ENCODE results near the gene GRK6.

GRCh38 chr5:177478711-177479646 lies 52.5 kb downstream of the GRK6 start:
- no peak for TF ChIP-seq CTCF (IDR thresholded peaks at IDR 0.05)
- TF ChIP-seq POLR2A (IDR thresholded peaks at IDR 0.05): no peak
